ENCODE measurements around the gene C1orf141. TPM values are rescaled to one million over a fixed set of nuclear protein-coding genes. Genes with fewer than 3 reads are reported as not detected.

The C1orf141 gene
- not detected for total RNA-seq
- polyA plus RNA-seq, result 0.05 TPM
- long read RNA-seq, donor 1, result 0 reads
- long read RNA-seq, donor 2, result 0 reads
- long read RNA-seq, donor 3, result 0 reads
- long read RNA-seq, donor 4, result 0 reads
- long read RNA-seq, donor 5, result 0 reads
- long read RNA-seq, donor 6, result 0 reads
- long read RNA-seq, donor 7, result 0 reads
- long read RNA-seq, donor 8, result 0 reads
- long read RNA-seq, donor 9, result 0 reads
- long read RNA-seq, donor 10, result 0 reads

DNA sequence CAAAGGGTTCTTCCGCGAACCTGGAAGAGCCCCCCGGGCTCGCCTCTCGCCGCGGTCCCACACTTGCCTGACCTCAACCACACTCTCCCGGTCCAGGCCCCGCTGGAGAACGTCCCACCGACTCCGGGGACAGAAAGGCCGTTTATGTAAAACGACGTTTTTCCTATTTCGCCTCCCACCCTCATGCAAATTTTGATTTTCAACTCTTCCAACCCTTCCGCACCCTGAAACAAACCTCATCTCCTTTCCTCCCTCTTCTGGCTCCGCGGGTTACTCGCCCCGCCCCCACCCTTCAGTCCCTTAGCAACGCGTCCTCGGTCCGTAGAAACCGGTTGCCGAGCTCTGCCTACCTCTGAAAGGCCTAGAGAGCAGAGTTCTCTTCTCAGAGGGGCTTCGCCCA lies at the start of gene C1orf141:
Gene C1orf141 (minus strand): TSS at position 276 of the 400 bp plus-strand sequence. CDS start 7,730 bp downstream, outside the sequence.
- Histone ChIP-seq H3K27ac (ENCODE audit: low read depth in 1 of 2, low read length in 1 of 2) (no peak within 1 kb of the TSS), H3K27me3 (ENCODE audit: control insufficient read depth in 2 of 2, insufficient read depth in 1 of 2, low read length in 1 of 2) (no peaks in the 10 kb centered on the region), H3K36me3 (ENCODE audit: control insufficient read depth in 2 of 2, insufficient read depth in 2 of 2, low read length in 1 of 2) (no peaks in the 10 kb centered on the region), H3K4me1 (ENCODE audit: control insufficient read depth in 2 of 2, insufficient read depth in 2 of 2, low read length in 2 of 2) (peaks cover 2 to 10% of the 10 kb centered on the region in 2 donors), H3K9me3 (ENCODE audit: control insufficient read depth in 2 of 2, insufficient read depth in 1 of 2, low read length in 1 of 2) (no peaks in the 10 kb centered on the region), H3K4me3 (ENCODE audit: low read length in 2 of 2) (peak within 1 kb of the TSS; percentile 35 to 36)
- 11% methylated on average over 28 of the region's 28 CpGs for WGBS
- peak in 5 of 9 donors; percentile 14 to 45 (median 32) for DNase-seq (ENCODE audit: low read depth in 6 of 9, low spot score in 9 of 9)

DNA sequence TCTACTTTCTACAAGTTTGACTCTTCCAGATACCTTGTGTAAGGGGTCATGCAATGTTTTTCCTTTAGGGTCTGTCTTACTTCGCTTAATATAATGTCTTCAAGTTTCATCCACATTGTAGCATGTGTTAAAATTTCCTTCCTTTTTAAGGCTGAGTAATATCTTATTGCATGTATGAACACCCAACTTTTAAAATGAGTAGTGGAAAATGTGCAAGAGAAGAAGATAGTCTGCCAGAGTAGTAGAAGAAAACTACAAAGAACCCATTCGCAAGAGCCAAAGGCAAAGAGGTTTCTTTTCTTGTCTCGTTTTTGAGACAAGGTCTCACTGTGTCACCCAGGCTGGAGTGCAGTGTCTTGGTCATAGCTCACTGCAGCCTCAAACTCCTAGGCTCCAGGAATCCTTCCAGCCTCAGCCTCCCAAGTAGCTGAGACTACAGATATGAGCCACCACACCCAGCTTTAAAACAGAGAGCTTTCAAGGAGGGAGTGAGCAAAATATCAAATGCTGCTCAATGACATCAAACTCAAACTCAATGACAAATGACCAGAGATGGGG lies 40.8 kb upstream of the C1orf141 start:
- Histone ChIP-seq H3K36me3 (ENCODE audit: control insufficient read depth in 2 of 2, insufficient read depth in 2 of 2, low read length in 1 of 2) (no peaks in the 10 kb centered on the region), H3K4me3 (ENCODE audit: low read length in 2 of 2) (no peak overlapping the region), H3K27me3 (ENCODE audit: control insufficient read depth in 2 of 2, insufficient read depth in 1 of 2, low read length in 1 of 2) (no peaks in the 10 kb centered on the region), H3K27ac (ENCODE audit: low read depth in 1 of 2, low read length in 1 of 2) (no peak overlapping the region), H3K4me1 (ENCODE audit: control insufficient read depth in 2 of 2, insufficient read depth in 2 of 2, low read length in 2 of 2) (peaks cover 0 to 7% of the 10 kb centered on the region in 2 donors), H3K9me3 (ENCODE audit: control insufficient read depth in 2 of 2, insufficient read depth in 1 of 2, low read length in 1 of 2) (no peaks in the 10 kb centered on the region)
- no peak for DNase-seq (ENCODE audit: low read depth in 6 of 9, low spot score in 9 of 9)
- WGBS, result 95% methylated on average over 3 of the region's 3 CpGs

DNA sequence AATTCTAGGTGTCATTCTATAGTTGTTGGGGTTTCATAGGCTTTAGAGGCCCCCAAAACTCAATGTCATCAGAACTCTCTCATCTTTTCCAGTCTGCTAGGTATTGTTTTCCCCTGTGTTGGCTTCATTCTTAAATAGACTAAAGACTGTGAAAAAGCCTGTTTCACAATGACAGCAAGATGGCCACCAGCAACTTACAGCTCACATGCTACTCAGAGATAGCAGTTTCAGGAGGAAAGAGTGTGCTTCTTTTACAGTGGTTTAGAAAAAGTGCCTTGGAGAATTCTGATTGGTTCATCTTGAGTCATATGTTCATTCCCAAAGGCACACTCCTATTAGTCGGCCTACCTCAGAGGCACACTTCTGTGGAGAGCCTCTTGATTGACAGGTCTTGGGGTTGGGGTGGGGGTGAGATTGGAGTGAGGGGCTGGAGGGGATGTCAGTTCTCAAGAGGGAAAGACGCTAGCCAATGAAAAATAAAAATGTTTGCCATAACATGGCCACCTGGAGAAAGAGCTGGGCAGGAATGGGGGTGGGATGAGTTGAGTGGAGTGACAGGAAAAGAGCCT lies 40.0 kb upstream of the C1orf141 start:
- peaks cover 0 to 2% of the 10 kb centered on the region in 2 donors for H3K27me3 ChIP-seq (ENCODE audit: control insufficient read depth in 2 of 2, insufficient read depth in 1 of 2, low read length in 1 of 2)
- no peaks in the 10 kb centered on the region for H3K36me3 ChIP-seq (ENCODE audit: control insufficient read depth in 2 of 2, insufficient read depth in 2 of 2, low read length in 1 of 2)
- H3K4me1 ChIP-seq (ENCODE audit: control insufficient read depth in 2 of 2, insufficient read depth in 2 of 2, low read length in 2 of 2), result peaks cover 0 to 10% of the 10 kb centered on the region in 2 donors
- no peak for DNase-seq (ENCODE audit: low read depth in 6 of 9, low spot score in 9 of 9)
- no peak overlapping the region for H3K4me3 ChIP-seq (ENCODE audit: low read length in 2 of 2)
- 94% methylated on average over 2 of the region's 2 CpGs for WGBS
- H3K27ac ChIP-seq (ENCODE audit: low read depth in 1 of 2, low read length in 1 of 2), result no peak overlapping the region
- H3K9me3 ChIP-seq (ENCODE audit: control insufficient read depth in 2 of 2, insufficient read depth in 1 of 2, low read length in 1 of 2), result no peaks in the 10 kb centered on the region

DNA sequence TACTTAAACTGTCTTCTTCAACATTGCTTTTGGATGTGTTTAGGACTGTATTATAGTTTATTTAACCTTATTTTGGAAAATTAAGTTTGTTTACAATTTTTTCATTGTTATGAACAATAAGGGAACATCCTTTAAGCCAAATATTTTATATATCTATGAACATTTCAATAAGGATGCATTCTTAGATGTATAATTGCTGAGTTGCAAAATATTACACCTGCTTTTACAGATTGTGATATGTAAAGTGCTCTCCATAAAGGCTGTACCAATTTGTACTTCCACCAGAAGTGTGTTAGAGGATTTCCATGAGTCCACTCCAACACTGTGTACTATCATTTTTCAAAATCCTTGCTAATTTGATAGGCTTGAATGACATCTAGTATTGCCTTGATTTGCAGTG lies 39.2 kb upstream of the C1orf141 start:
- no peak overlapping the region for H3K27ac ChIP-seq (ENCODE audit: low read depth in 1 of 2, low read length in 1 of 2)
- no peaks in the 10 kb centered on the region for H3K36me3 ChIP-seq (ENCODE audit: control insufficient read depth in 2 of 2, insufficient read depth in 2 of 2, low read length in 1 of 2)
- peaks cover 0 to 10% of the 10 kb centered on the region in 2 donors for H3K4me1 ChIP-seq (ENCODE audit: control insufficient read depth in 2 of 2, insufficient read depth in 2 of 2, low read length in 2 of 2)
- no peaks in the 10 kb centered on the region for H3K9me3 ChIP-seq (ENCODE audit: control insufficient read depth in 2 of 2, insufficient read depth in 1 of 2, low read length in 1 of 2)
- H3K27me3 ChIP-seq (ENCODE audit: control insufficient read depth in 2 of 2, insufficient read depth in 1 of 2, low read length in 1 of 2), result peaks cover 0 to 2% of the 10 kb centered on the region in 2 donors
- no peak for DNase-seq (ENCODE audit: low read depth in 6 of 9, low spot score in 9 of 9)
- H3K4me3 ChIP-seq (ENCODE audit: low read length in 2 of 2), result no peak overlapping the region

DNA sequence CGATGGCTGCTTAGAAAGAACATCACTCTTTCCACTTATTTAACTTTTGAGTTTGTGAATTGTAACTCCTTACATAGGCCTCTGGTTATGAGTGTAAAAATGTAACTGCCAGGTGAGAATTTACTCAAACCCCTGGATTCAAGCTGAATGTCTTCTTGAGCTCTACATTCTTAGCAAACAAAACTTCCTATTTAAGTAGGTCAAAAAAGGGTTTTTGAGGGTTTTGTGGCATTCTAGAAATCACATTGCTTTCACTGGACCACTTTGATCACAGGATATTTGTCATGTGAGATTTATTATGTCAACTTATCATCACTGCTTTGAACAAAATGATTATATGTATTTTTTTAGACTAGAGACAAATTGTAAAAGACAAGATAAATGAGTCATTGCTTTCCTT lies 37.2 kb upstream of the C1orf141 start:
- H3K36me3 ChIP-seq (ENCODE audit: control insufficient read depth in 2 of 2, insufficient read depth in 2 of 2, low read length in 1 of 2), result no peaks in the 10 kb centered on the region
- no peaks in the 10 kb centered on the region for H3K9me3 ChIP-seq (ENCODE audit: control insufficient read depth in 2 of 2, insufficient read depth in 1 of 2, low read length in 1 of 2)
- no peak overlapping the region for H3K27ac ChIP-seq (ENCODE audit: low read depth in 1 of 2, low read length in 1 of 2)
- 80% methylated on average over 1 of the region's 1 CpG for WGBS
- peak in 2 of 9 donors; percentile 41 to 73 for DNase-seq (ENCODE audit: low read depth in 6 of 9, low spot score in 9 of 9)
- peaks cover 2 to 5% of the 10 kb centered on the region in 2 donors for H3K27me3 ChIP-seq (ENCODE audit: control insufficient read depth in 2 of 2, insufficient read depth in 1 of 2, low read length in 1 of 2)
- H3K4me1 ChIP-seq (ENCODE audit: control insufficient read depth in 2 of 2, insufficient read depth in 2 of 2, low read length in 2 of 2), result peaks cover 0 to 10% of the 10 kb centered on the region in 2 donors
- no peak overlapping the region for H3K4me3 ChIP-seq (ENCODE audit: low read length in 2 of 2)

DNA sequence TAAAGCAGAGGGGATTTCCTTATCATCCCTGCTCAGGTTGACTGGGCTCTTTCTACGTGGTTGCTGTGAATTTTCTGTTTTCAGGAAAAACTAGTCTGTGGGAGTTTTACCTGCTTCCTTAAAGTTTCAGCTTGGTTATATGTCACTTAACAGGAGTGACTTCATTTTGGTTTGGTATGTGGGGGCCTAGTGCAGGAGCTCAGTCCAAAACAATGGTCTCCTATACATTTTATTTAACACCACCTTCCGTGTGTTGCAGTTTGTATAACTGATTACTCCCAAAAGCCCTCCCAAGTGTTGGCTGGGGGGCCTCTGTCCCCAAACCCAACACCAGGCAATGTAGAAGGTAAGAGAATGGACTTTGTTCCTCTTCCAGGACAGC lies 36.8 kb upstream of the C1orf141 start:
- Histone ChIP-seq H3K4me3 (ENCODE audit: low read length in 2 of 2) (no peak overlapping the region), H3K9me3 (ENCODE audit: control insufficient read depth in 2 of 2, insufficient read depth in 1 of 2, low read length in 1 of 2) (no peaks in the 10 kb centered on the region), H3K36me3 (ENCODE audit: control insufficient read depth in 2 of 2, insufficient read depth in 2 of 2, low read length in 1 of 2) (no peaks in the 10 kb centered on the region), H3K27me3 (ENCODE audit: control insufficient read depth in 2 of 2, insufficient read depth in 1 of 2, low read length in 1 of 2) (peaks cover 2 to 6% of the 10 kb centered on the region in 2 donors), H3K27ac (ENCODE audit: low read depth in 1 of 2, low read length in 1 of 2) (peak overlapping the region in 1 of 2 donors; percentile 14), H3K4me1 (ENCODE audit: control insufficient read depth in 2 of 2, insufficient read depth in 2 of 2, low read length in 2 of 2) (peaks cover 0 to 10% of the 10 kb centered on the region in 2 donors)
- DNase-seq (ENCODE audit: low read depth in 6 of 9, low spot score in 9 of 9), result no peak
- 64% methylated on average over 2 of the region's 2 CpGs for WGBS

DNA sequence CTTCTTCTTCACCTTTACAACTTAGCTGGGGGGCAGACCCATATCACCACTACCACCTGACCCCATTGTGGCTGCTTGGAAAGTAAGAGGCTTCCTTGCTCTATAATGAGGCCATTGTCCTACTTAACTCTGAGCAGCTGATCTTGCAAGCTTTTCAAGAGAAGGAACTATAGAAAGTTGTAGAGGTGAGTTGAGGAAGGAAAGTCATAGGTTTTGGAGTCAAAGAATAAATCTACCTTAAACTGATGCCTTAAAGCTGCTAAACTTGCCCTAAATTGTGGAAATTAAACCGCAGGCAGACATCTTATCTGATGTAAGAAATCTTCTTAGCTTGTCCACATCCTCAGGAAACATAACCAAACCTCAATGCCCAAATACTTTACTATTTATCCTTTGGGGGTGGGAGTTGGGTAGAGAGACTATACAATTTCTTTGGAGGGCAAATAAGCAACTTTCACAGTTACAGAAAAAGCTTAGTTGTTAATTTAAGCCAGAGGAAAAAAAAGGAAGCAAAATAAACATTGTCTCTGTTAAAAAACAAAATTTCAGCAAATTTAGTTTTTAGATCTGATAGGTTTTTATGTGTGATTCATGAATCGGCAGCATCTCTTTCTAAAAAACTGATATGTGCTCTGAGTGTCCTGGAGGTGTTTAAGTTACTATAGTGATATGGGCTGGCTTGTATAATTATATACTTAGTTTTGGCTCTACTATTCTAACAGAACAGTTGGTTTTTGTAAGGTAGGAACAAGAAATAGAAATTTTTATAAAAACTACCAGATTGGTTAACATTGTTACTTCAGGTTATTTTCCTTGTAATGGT lies 36.2 kb upstream of the C1orf141 start:
- H3K27ac ChIP-seq (ENCODE audit: low read depth in 1 of 2, low read length in 1 of 2), result no peak overlapping the region
- H3K9me3 ChIP-seq (ENCODE audit: control insufficient read depth in 2 of 2, insufficient read depth in 1 of 2, low read length in 1 of 2), result no peaks in the 10 kb centered on the region
- peaks cover 2 to 6% of the 10 kb centered on the region in 2 donors for H3K27me3 ChIP-seq (ENCODE audit: control insufficient read depth in 2 of 2, insufficient read depth in 1 of 2, low read length in 1 of 2)
- H3K36me3 ChIP-seq (ENCODE audit: control insufficient read depth in 2 of 2, insufficient read depth in 2 of 2, low read length in 1 of 2), result no peaks in the 10 kb centered on the region
- 31% methylated on average over 2 of the region's 2 CpGs for WGBS
- DNase-seq (ENCODE audit: low read depth in 6 of 9, low spot score in 9 of 9), result peak in 2 of 9 donors; percentile 25 to 68
- H3K4me3 ChIP-seq (ENCODE audit: low read length in 2 of 2), result no peak overlapping the region
- H3K4me1 ChIP-seq (ENCODE audit: control insufficient read depth in 2 of 2, insufficient read depth in 2 of 2, low read length in 2 of 2), result peaks cover 0 to 10% of the 10 kb centered on the region in 2 donors

DNA sequence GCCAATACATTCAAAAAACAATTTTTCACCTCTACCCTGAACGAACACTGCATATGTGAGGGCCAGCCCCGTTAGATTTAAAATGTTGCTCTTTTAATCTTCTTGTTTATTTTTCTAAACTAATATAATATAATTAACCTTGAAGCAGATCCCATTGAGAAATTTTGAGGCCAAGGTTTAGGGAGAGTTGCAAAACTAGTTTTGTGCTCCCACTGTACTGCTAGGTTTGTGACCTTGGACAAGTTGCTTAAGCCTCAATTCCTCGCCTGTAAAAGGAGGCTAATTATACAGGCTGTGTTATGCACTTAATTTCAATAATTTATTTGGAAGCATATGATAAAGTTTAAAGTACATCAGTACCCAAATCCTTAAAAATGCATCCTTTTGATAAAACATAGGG lies 35.2 kb upstream of the C1orf141 start:
- Histone ChIP-seq H3K36me3 (ENCODE audit: control insufficient read depth in 2 of 2, insufficient read depth in 2 of 2, low read length in 1 of 2) (no peaks in the 10 kb centered on the region), H3K27me3 (ENCODE audit: control insufficient read depth in 2 of 2, insufficient read depth in 1 of 2, low read length in 1 of 2) (peaks cover 2 to 6% of the 10 kb centered on the region in 2 donors), H3K27ac (ENCODE audit: low read depth in 1 of 2, low read length in 1 of 2) (no peak overlapping the region), H3K4me3 (ENCODE audit: low read length in 2 of 2) (no peak overlapping the region), H3K4me1 (ENCODE audit: control insufficient read depth in 2 of 2, insufficient read depth in 2 of 2, low read length in 2 of 2) (peaks cover 0 to 10% of the 10 kb centered on the region in 2 donors), H3K9me3 (ENCODE audit: control insufficient read depth in 2 of 2, insufficient read depth in 1 of 2, low read length in 1 of 2) (no peaks in the 10 kb centered on the region)
- WGBS, result 96% methylated on average over 3 of the region's 3 CpGs
- no peak for DNase-seq (ENCODE audit: low read depth in 6 of 9, low spot score in 9 of 9)

DNA sequence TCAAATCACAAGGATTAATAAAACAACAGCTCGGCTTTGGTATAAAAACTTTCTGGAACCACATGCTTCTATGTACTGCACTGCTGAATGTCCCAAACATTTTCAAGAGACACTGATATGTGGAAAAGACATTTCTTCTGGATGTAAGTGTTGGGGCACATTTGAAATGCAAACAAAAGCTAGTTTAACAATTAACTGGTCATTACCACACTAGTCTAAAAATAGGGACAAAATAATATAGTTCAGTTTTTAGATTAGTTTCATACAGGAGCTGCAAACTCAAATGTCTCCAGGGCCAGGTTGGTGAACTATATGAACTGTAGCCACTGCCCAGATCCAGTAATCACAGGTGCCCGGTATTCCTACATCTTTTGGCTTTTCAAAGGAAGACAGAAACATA lies 34.7 kb upstream of the C1orf141 start:
- no peak for DNase-seq (ENCODE audit: low read depth in 6 of 9, low spot score in 9 of 9)
- WGBS, result 96% methylated on average over 2 of the region's 2 CpGs

More for the DNA sequence above, 34.7 kb upstream of the C1orf141 start:
- Histone ChIP-seq H3K27ac (ENCODE audit: low read depth in 1 of 2, low read length in 1 of 2) (no peak overlapping the region), H3K4me1 (ENCODE audit: control insufficient read depth in 2 of 2, insufficient read depth in 2 of 2, low read length in 2 of 2) (peaks cover 0 to 10% of the 10 kb centered on the region in 2 donors), H3K27me3 (ENCODE audit: control insufficient read depth in 2 of 2, insufficient read depth in 1 of 2, low read length in 1 of 2) (peaks cover 2 to 6% of the 10 kb centered on the region in 2 donors), H3K9me3 (ENCODE audit: control insufficient read depth in 2 of 2, insufficient read depth in 1 of 2, low read length in 1 of 2) (no peaks in the 10 kb centered on the region), H3K4me3 (ENCODE audit: low read length in 2 of 2) (no peak overlapping the region), H3K36me3 (ENCODE audit: control insufficient read depth in 2 of 2, insufficient read depth in 2 of 2, low read length in 1 of 2) (no peaks in the 10 kb centered on the region)

All from thymus (tissue), 14 donors.